ENCODE results near the gene UBE2J2. TPM values are rescaled to one million over a fixed set of nuclear protein-coding genes. Genes with fewer than 3 reads are reported as not detected.

UBE2J2 gene
- total RNA-seq, 1 donor from 2014 or later: 89.9 TPM

DNA sequence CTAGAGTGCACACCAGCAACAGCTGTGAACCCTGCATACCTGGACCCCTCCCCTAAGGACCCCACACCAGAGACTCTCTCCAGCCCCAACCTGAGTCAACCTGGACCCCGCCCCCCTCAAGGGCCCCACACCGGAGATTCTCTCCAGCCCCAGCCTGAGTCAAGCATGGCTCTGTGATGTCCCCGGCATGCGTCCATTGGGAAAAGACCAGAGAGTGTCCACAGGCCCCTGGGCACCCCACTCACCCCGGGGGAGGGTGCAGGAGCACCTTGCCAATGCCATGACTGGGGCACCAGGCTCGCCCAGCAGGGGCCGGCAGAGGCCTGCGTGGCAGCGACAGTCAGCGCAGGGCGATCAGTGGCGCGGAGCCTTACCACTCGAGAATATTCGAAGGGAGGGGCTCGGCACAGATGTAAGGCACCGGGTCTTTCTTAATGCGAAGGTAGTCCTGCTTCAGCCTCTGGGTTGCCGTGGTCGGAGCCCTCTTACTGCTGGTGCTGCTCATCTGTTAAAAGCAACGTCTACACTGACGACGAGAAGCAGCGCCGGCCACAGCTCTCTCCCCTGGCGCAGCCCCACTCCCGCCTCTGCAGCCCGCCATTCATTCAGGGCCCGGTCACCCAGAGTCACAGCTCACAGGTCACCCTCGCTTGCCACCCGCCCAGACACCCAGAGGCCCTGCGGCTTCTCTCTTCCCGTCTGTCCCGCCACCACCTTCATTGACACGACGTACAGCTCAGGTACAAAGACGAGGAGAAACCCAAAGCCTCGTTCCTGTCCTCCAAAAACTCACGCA, 6.0 kb downstream of the UBE2J2 start:
- no peak overlapping the region for H3K4me3 Mint-ChIP-seq
- no peak for DNase-seq
- H3K9me3 Mint-ChIP-seq: no peaks in the 10 kb centered on the region
- intact Hi-C loops (cut with micrococcal nuclease): no loop called here
- peaks cover 45% of the 10 kb centered on the region for H3K36me3 Mint-ChIP-seq (ENCODE audit: low read depth)
- ChIA-PET POLR2A (interaction anchor here (0.5 kb wide), 1 partner anchor 97 kb away, joined by 7 read pairs; no protein-coding TSS in a partner anchor), CTCF (no interaction called here)
- peaks cover 30% of the 10 kb centered on the region for H3K4me1 Mint-ChIP-seq
- no peak overlapping the region for H3K27ac Mint-ChIP-seq
- H3K27me3 Mint-ChIP-seq: no peaks in the 10 kb centered on the region
- no peak for ATAC-seq (ENCODE audit: low read depth)
- TF ChIP-seq, protein P1, sequence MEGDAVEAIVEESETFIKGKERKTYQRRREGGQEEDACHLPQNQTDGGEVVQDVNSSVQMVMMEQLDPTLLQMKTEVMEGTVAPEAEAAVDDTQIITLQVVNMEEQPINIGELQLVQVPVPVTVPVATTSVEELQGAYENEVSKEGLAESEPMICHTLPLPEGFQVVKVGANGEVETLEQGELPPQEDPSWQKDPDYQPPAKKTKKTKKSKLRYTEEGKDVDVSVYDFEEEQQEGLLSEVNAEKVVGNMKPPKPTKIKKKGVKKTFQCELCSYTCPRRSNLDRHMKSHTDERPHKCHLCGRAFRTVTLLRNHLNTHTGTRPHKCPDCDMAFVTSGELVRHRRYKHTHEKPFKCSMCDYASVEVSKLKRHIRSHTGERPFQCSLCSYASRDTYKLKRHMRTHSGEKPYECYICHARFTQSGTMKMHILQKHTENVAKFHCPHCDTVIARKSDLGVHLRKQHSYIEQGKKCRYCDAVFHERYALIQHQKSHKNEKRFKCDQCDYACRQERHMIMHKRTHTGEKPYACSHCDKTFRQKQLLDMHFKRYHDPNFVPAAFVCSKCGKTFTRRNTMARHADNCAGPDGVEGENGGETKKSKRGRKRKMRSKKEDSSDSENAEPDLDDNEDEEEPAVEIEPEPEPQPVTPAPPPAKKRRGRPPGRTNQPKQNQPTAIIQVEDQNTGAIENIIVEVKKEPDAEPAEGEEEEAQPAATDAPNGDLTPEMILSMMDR (IDR thresholded peaks at IDR 0.05): no peak

DNA sequence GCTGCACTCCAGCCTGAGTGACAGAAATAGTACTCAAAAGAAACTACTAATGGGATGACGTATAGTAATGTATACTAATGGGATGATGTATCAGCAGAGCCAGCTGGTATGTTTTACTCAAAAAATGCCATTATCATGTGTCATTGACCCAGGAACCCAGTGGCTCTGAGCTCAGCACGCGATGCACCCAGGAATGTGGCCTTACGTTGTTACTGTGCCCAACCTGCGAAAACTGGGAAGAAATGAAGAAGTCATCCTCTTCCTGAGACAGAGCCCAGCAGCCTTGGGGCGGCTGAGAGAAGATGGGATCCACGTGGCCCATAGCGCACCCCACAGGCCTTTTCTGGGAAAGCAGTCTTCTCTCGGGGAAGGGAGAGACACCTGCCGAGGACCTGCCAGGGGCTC, 8.8 kb downstream of the UBE2J2 start:
- ChIA-PET POLR2A (no interaction called here), CTCF (interaction anchor here (1.5 kb wide), 1 partner anchor 27 kb away, joined by 4 read pairs; no protein-coding TSS in a partner anchor)
- ATAC-seq (ENCODE audit: low read depth): no peak
- DNase-seq: no peak
- no peak overlapping the region for H3K27ac Mint-ChIP-seq
- peaks cover 16% of the 10 kb centered on the region for H3K4me1 Mint-ChIP-seq
- intact Hi-C loops (cut with micrococcal nuclease): no loop called here
- TF ChIP-seq, protein P1 (IDR thresholded peaks at IDR 0.05): no peak
- no peaks in the 10 kb centered on the region for H3K27me3 Mint-ChIP-seq
- H3K9me3 Mint-ChIP-seq: no peaks in the 10 kb centered on the region
- no peak overlapping the region for H3K4me3 Mint-ChIP-seq
- H3K36me3 Mint-ChIP-seq (ENCODE audit: low read depth): peaks cover 57% of the 10 kb centered on the region

DNA sequence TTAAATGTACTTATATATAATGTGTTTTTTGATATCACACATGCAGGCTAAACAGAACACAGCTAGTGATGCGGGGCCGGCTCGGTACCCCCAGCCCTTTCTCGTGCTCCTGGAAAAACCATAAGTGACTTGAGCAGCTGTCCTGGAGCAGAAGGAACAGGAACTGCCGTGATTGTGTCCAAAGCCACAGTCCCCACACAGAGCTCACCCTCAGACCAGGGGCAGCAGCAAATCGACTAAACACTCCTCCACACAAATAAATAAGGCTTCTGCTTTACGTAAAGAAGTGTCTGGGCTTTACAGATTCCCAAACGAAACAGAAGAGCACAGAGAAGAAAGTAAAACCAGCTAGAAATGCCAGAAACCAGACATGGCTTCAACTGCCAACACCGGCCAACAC, 9.6 kb downstream of the UBE2J2 start:
- Mint-ChIP-seq H3K4me3 (no peak overlapping the region), H3K36me3 (ENCODE audit: low read depth) (peaks cover 61% of the 10 kb centered on the region), H3K27ac (no peak overlapping the region), H3K27me3 (no peaks in the 10 kb centered on the region), H3K9me3 (no peaks in the 10 kb centered on the region), H3K4me1 (peaks cover 16% of the 10 kb centered on the region)
- ATAC-seq (ENCODE audit: low read depth): no peak
- ChIA-PET POLR2A (no interaction called here), CTCF (interaction anchor here (1.5 kb wide), 1 partner anchor 28 kb away, joined by 4 read pairs; no protein-coding TSS in a partner anchor)
- no peak for DNase-seq
- TF ChIP-seq, protein P1 (IDR thresholded peaks at IDR 0.05): no peak
- intact Hi-C loops (cut with micrococcal nuclease): no loop called here

DNA sequence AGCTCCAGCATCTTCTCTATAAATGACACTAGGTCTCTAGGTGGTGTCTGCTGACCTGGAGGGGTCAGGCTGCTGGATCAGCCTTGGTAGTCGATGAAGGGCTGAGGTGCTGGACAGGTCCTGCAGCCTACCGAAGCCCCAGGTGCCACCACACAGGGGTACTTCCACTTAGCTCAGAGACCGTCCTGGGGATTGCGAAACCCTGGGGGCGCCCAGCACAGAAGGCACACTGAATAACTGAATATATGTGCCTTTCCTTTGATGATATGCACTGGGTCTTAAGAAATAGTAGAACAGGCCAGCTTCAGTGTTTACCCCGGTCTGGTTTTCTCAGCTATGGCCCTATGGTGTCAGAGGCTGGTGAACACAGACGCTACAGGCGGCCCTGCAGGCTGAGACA, 10.9 kb downstream of the UBE2J2 start:
- TF ChIP-seq, protein P1 (IDR thresholded peaks at IDR 0.05): no peak
- Mint-ChIP-seq H3K9me3 (no peaks in the 10 kb centered on the region), H3K27me3 (no peaks in the 10 kb centered on the region), H3K4me3 (no peak overlapping the region), H3K27ac (no peak overlapping the region), H3K4me1 (peaks cover 16% of the 10 kb centered on the region), H3K36me3 (ENCODE audit: low read depth) (peaks cover 63% of the 10 kb centered on the region)
- POLR2A ChIA-PET: interaction anchor here (1.2 kb wide), 1 partner anchor 11 kb away, joined by 3 read pairs; the partner anchor contains the start of gene UBE2J2
- DNase-seq (no peak), ATAC-seq (ENCODE audit: low read depth) (no peak)
- CTCF ChIA-PET: no interaction called here
- intact Hi-C loops (cut with micrococcal nuclease): no loop called here

DNA sequence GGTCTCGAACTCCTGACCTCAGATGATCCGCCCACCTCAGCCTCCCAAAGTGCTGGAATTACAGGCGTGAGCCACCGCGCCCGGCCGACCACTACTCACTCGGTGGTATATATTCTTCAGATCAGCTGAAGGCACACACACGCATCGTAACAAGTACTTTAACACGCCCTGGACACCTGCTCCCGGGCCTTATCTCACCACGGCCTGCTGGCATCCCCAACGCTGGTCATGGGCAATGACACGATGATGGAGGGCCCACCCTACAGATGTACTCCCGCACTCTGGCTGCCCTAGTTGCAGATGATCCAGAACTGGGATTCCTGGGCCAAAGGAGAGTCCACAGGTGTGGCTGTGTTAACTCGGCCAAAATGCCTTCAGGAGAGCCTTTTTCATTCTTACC, 11.6 kb downstream of the UBE2J2 start:
- CTCF ChIA-PET: no interaction called here
- ATAC-seq (ENCODE audit: low read depth) (no peak), DNase-seq (no peak)
- POLR2A ChIA-PET: interaction anchor here (1.2 kb wide), 1 partner anchor 12 kb away, joined by 3 read pairs; the partner anchor contains the start of gene UBE2J2
- Mint-ChIP-seq H3K36me3 (ENCODE audit: low read depth) (peaks cover 62% of the 10 kb centered on the region), H3K27ac (no peak overlapping the region), H3K4me1 (peaks cover 16% of the 10 kb centered on the region), H3K9me3 (no peaks in the 10 kb centered on the region), H3K27me3 (no peaks in the 10 kb centered on the region), H3K4me3 (no peak overlapping the region)
- TF ChIP-seq, protein P1 (IDR thresholded peaks at IDR 0.05): no peak
- intact Hi-C loops (cut with micrococcal nuclease): no loop called here

Data from activated B cell treated with CpG ODN at 0.5 μM for 24 hours (primary cell).